Prostate gland (tissue), 2 donors: ENCODE results near the gene RNF114. TPM values are rescaled to one million over a fixed set of nuclear protein-coding genes. Genes with fewer than 3 reads are reported as not detected.

Experiments used
- DNase-seq: peaks from one replicate; pipeline ENCODE4 v3.0.0-alpha.2; 2019; ENCODE audit warnings: low spot score
- H3K27ac ChIP-seq, 2 donors: fragments of 200-600 bp; sonication (generic); 2 replicates each; pipeline ENCODE4 v1.5.1; 2017 to 2019
- H3K27me3 ChIP-seq: fragments of 200-600 bp; sonication (generic); replicated peaks from 2 replicates; pipeline ENCODE4 v1.5.1; 2019; ENCODE audit not compliant: insufficient read depth
- H3K36me3 ChIP-seq, 2 donors: fragments of 200-600 bp; sonication (generic); 1 replicate in 1 of 2; 2 replicates in 1 of 2; pipeline versions ENCODE4 v1.5.1 to v1.8.1; 2017 to 2019
- H3K4me1 ChIP-seq: fragments of 200-600 bp; sonication (generic); replicated peaks from 2 replicates; pipeline ENCODE4 v1.5.1; 2019
- H3K4me3 ChIP-seq, 2 donors: fragments of 200-600 bp; sonication (generic); 2 replicates each; pipeline ENCODE4 v1.5.1; 2017 to 2019
- H3K9me3 ChIP-seq: fragments of 200-600 bp; sonication (generic); 2 replicates; pipeline ENCODE4 v1.5.1; 2017
- CTCF ChIP-seq, 4 experiments: fragments of 200-600 bp in 2 of 4; fragments of 450-650 bp in 2 of 4; sonication (generic) in 2 of 4; IDR thresholded peaks; 1 replicate in 3 of 4; 2 replicates in 1 of 4; pipeline ENCODE4 v1.5.1; 2016 to 2019; ENCODE audit warnings: antibody characterized with exemption in 4 of 4, mild to moderate bottlenecking in 2 of 4, moderate library complexity in 2 of 4
- POLR2A ChIP-seq: fragments of 450-650 bp; IDR thresholded peaks from one replicate; pipeline ENCODE4 v1.6.1; 2016; ENCODE audit warnings: antibody characterized with exemption, mild to moderate bottlenecking
- POLR2AphosphoS5 ChIP-seq: sonication (generic); formaldehyde crosslinking; IDR thresholded peaks from one replicate; pipeline ENCODE4 v1.6.1; 2017; ENCODE audit warnings: antibody characterized with exemption
- WGBS: methylation state at CpG from one replicate; pipeline ENCODE4 v1.1.5; 2018; 5-methylcytosine and 5-hydroxymethylcytosine counted together
- intact Hi-C: fragments of 100-400 bp; cut with DNase I; formaldehyde crosslinking; loops from one replicate; pipeline ENCODE4 v1.14.2; 2022
- total RNA-seq, 2 donors: library from RNA; depleted of rRNA; stranded (reverse); fragments of >200 nt; gene quantifications; one replicate each; pipeline ENCODE4 v1.1.0, GENCODE V29; 2016

RNF114 gene
- total RNA-seq, 2 donors from 2014 or later: 166 to 239 TPM

GRCh38 chr20:49981218-49982071, 45.2 kb downstream of the RNF114 start:
- no peak for DNase-seq
- no peaks in the 10 kb centered on the region for H3K9me3 ChIP-seq
- intact Hi-C loops: loop anchor here (5.0 kb wide), 1 partner anchor 196 kb away; no protein-coding TSS in a partner anchor
- H3K27me3 ChIP-seq: no peaks in the 10 kb centered on the region
- peaks cover 8% of the 10 kb centered on the region for H3K4me1 ChIP-seq
- TF ChIP-seq POLR2AphosphoS5 (no peak), CTCF (IDR thresholded peaks at IDR 0.05) (no peak), POLR2A (no peak)
- no peaks in the 10 kb centered on the region for H3K36me3 ChIP-seq
- 79% methylated on average over 23 of the region's 23 CpGs for WGBS
- no peak overlapping the region for H3K4me3 ChIP-seq
- no peak overlapping the region for H3K27ac ChIP-seq

GRCh38 chr20:49982072-49982345, 45.8 kb downstream of the RNF114 start:
- no peaks in the 10 kb centered on the region for H3K36me3 ChIP-seq
- H3K27ac ChIP-seq: no peak overlapping the region
- no peak for DNase-seq
- H3K27me3 ChIP-seq: no peaks in the 10 kb centered on the region
- WGBS: 37% methylated on average over 12 of the region's 12 CpGs
- intact Hi-C loops: loop anchor here (5.0 kb wide), 1 partner anchor 195 kb away; no protein-coding TSS in a partner anchor
- peaks cover 8% of the 10 kb centered on the region for H3K4me1 ChIP-seq
- no peaks in the 10 kb centered on the region for H3K9me3 ChIP-seq
- TF ChIP-seq CTCF (IDR thresholded peaks at IDR 0.05): no peak
- no peak for TF ChIP-seq POLR2A
- TF ChIP-seq POLR2AphosphoS5: no peak
- peak overlapping the region in 1 of 2 donors; percentile 36 for H3K4me3 ChIP-seq

- intact Hi-C loops: loop anchor here (5.0 kb wide), 1 partner anchor 195 kb away; no protein-coding TSS in a partner anchor
- Histone ChIP-seq H3K4me3 (peak within 1 kb of the TSS; percentile 31 to 36), H3K27ac (peak within 1 kb of the TSS; percentile 33 to 57), H3K4me1 (peaks cover 8% of the 10 kb centered on the region), H3K27me3 (no peaks in the 10 kb centered on the region), H3K36me3 (no peaks in the 10 kb centered on the region), H3K9me3 (no peaks in the 10 kb centered on the region)
- peak; percentile 78 for DNase-seq
- TF ChIP-seq CTCF (IDR thresholded peaks at IDR 0.05) (peak; percentile 45 to 68 (median 57)), POLR2AphosphoS5 (peak; percentile 37), POLR2A (peak; percentile 52)
- WGBS: 3% methylated on average over 68 of the region's 90 CpGs
Observed at GRCh38 chr20:49982346-49983122, 46.3 kb downstream of the RNF114 start, which contains the start of gene SNAI1. Gene SNAI1 (plus strand): TSS chr20:49982980. CDS start chr20:49983060, 80 bp downstream.

GRCh38 chr20:49983123-49983847, 47.1 kb downstream of the RNF114 start:
- no peak for TF ChIP-seq POLR2A
- no peak for TF ChIP-seq POLR2AphosphoS5
- TF ChIP-seq CTCF (IDR thresholded peaks at IDR 0.05): no peak
- Histone ChIP-seq H3K4me1 (peaks cover 8% of the 10 kb centered on the region), H3K4me3 (peak overlapping the region; percentile 31 to 36), H3K36me3 (no peaks in the 10 kb centered on the region), H3K27ac (peak overlapping the region; percentile 33 to 57), H3K27me3 (no peaks in the 10 kb centered on the region), H3K9me3 (no peaks in the 10 kb centered on the region)
- WGBS: 30% methylated on average over 24 of the region's 24 CpGs
- no peak for DNase-seq
- intact Hi-C loops: loop anchor here (5.0 kb wide), 1 partner anchor 194 kb away; no protein-coding TSS in a partner anchor
